GM19397 (cell line): ENCODE data around the gene MYL12A.
"Not testable (repeated sequence)": the region's sequence is repeated elsewhere in the genome, so short reads cannot be mapped to it uniquely, and the experiment has no call there.

Source experiments
- ATAC-seq: cut with Tn5 transposase; IDR thresholded peaks from one replicate; pipeline ENCODE4 v1.9.1; 2021; ENCODE audit warnings: mild to moderate bottlenecking, moderate library complexity; ENCODE audit not compliant: unreplicated experiment

MYL12A gene

DNA sequence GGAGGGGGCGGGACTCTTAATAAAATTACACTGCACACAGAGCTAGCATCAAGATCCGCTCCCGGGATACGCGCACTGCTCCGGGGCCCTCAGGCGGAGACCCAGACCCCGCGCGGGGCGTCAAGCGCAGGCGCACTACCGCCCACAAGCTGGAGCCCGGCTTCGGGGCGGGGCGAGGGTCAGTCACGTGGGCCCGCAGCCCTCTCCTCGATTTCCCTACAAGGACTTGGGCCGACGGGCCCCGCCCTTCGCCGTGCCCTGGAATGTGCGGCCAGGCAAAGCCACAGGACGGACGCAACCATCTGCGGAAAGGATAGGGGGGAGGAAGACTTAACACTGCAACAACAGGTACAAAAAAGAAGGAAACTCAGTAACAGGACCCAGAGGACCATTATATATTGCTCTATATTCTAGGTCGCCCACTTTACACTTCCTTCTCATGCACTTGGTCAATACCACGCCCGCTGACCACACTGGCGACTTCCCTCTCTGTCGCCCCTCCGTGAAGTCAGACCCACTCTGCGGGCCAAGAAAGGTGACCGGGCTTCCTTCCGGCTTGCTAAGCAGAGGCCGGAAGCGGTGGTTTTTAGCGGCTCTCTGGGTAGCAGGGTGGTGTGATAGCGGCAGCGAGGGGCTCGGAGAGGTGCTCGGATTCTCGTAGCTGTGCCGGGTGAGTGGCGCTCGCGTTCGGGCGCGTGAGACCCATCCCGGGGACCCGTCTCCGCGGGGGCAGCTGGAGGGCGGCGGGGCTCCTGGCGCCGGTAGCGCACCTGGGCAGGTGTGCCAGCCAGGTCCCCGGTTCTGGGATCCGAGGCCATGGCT, at the start of gene MYL12A:
Gene MYL12A (plus strand): TSS at position 562 of the 822 bp plus-strand sequence. CDS start 5,447 bp downstream, outside the sequence.
- peak; percentile 85 for ATAC-seq

DNA sequence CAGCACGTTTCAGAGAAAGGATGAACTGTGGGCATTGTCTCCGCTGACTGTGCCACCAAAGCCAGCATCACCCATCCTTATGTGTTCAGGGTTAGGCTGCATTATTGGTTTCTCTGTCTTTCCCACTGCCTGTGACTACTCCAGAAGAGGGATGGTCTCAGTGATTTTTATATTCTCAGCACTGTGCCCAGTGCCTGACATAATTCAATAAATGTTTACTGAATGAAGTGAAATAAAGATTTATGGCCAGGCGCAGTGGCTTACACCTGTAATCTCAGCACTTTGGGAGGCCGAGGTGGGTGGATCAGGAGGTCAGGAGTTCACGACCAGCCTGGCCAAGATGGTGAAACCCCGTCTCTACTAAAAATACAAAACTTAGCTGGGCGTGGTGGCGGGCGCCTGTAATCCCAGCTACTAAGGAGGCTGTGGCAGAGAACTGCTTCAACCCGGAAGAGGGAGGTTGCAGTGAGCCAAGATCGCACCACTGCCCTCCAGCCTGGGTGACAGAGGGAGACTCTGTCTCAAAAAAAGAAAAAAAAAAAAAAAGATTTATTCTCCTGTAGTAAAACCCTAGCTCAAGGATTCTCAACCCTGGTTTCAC, 49.2 kb upstream of the MYL12A start:
- not testable (repeated sequence) for ATAC-seq

DNA sequence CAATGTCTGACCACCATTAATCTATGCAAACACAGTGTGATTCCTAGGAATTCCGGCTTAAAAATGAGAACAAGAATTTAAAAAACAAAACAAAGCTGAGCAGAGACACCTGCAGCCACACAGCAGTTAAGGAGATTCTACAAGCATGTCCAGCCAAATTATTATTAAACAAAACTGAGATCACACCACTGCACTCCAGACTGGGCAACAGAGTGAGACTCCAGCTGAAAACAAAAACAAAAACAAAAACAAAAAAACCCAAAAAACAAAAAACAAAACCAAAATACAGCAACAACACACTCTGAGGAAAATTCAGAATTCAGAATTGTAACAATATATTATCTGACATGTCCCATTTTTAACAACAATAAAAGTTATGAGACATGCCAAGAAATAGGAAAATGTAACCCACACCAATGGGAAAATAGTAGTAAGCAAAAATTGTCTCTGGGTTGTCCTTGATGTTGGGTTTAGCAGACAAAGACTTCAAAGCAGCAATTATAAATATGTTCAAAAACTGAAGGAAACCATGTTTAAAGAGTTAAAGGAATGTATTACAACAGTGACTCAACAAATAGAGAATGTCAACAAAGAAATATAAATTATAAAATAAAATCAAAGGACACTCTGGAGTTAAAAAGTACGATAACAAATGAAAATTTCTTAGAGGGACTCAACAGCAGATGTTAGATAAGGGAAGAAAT, 47.5 kb upstream of the MYL12A start:
- ATAC-seq = no peak

DNA sequence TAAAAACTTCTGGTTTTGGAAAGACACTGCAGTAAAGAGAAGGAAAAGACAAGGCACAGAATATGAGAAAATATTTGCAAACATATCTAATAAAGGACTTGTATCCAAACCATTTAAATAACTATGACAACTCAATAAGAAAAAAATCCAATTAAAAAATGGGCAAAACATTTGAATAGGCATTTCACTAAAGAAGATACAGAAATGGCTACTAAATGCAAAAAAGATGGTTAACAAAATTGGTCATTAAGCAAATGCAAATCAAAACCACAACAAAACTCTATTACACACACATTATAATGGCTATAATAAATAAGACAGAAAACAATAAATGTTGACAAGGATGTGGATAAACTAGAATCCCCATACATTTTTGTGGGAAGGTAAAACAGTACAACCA, 42.4 kb upstream of the MYL12A start:
- ATAC-seq = no peak

DNA sequence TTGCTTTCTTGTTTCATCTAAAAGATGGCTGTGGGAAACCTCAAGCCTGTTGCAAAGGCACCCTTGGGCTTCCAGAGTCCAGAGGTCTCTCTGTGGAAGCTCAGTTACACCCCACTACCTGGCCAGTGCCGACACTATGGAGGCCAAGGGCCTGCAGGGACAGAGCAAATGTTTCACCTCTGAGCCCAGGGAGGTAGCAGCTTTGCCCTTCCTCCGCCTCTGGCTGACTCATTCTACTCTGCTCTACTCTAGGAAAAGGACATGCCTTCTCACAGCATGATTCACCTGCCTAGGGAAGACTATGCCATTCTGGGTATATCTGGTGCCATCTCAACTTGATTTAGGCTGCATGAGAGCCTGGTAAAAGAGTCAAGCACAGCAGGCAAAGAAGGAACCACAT, 40.0 kb upstream of the MYL12A start:
- ATAC-seq = no peak

DNA sequence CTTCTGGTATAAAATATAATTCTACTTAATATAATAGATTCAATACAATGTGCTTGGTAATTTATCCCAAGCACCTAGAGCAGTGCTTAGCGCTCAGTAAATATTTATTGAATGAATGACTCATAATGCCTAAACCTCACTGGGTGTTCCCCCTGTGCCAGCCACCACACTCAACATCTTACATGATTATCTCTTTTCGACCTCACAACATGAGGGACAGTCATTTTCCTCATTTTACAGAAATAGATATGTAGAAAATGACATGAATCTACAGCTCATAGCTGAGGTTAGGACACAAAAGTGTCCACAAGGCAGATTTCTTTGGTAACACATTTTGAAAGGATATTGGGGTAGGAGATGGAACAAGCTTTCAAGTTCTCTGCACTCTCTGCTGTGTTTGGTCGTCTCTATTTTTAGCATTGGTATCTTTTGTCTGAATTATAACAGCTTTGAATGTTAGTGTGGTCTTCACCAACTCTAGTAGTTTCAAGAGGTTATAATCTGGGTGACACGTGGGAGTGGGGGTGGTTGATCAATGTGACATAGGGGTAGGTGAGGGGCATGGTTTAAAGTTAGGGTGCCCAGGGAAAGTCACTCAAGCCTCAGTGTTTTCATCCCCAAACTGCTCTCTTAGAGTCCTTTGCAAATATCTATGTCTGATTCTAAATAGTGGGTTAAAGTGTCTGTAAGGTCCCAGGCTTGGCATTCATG, 37.6 kb upstream of the MYL12A start:
- ATAC-seq = no peak

DNA sequence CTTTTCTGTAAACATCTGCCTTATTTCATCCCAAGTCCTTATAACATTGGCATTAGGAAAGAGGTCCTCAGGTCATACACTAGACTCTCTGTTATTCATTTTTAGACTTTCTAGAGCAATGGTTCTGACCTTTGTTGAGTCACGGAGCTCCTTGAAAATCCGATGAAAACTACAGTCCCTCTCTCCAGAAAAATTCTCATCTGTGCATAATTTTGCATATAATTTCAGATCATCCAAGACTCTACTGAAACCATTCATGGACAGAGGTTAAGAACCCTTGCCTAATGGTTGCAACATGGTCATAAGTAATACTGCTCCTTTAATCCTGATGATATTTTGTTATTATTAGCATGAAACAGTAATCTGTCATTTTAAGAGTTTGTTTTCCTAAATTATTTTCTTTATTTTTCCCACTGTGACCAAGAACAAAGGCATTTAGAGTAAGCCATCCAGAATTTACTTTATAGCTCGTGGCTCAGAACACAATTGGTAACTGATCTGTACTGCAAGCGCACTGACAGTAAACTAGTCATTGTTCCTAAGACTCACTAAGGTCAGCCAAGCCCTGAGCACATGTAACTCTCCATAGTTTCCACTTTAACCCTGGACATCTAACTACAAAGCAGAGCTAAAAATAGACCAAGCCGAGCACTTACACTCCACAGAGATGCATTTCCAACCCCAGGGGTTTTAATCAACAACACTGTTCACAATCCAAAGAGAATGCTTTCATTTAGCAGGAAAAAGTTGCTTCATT, 36.2 kb upstream of the MYL12A start:
- ATAC-seq = no peak

DNA sequence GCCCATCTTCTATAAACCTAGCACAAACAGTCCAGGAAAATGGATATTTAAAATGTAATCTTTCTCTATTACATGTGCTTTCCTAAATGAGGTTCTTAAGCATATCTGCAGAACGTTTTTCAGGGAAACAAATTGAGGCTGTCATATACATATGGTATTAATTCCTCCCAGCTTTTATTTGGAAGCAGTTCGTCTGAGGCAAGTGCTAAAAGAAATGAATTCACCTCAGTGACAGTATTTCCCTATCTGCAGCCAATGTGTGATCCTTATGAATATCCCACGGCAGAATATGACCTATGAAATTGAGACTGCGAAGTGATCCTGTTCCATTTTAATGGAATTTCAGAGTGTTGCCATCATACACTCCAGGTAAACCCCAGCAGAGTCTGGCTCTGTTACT, 34.9 kb upstream of the MYL12A start:
- no peak for ATAC-seq

DNA sequence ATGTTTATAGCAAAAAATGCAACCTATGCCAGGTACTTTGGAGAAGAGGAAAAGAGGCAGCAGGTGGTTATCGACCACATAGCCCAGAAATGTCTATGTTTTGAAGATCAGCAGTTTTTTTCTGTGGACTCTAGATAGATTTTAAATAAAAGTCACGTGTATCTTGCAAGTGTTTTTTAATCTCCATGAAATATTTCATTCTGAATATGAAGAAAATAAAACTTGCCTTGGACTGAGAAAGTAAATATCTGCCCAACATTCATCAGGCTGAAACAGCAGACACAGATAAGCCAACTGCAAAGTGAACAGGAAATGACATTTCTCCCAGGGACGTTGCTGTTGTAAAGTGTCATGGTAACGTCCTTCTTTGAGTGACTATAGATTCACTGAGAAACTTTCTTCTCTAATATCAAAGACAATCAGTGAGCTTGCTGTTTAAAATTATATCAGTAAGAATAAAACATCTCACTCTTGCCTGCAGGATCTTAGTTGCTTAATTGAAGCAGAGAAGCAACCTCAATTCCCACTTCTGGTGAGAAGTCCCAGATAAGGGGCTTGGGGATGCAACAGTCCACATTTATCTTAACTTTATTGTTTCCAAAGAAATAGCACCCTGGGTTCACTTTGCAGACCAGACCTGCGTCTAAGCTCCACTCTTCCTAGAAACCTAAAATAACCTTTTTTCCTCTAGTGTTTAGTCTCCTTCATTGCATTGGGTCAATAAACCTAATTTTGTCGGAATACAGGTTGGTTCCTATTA, 34.1 kb upstream of the MYL12A start:
- no peak for ATAC-seq

DNA sequence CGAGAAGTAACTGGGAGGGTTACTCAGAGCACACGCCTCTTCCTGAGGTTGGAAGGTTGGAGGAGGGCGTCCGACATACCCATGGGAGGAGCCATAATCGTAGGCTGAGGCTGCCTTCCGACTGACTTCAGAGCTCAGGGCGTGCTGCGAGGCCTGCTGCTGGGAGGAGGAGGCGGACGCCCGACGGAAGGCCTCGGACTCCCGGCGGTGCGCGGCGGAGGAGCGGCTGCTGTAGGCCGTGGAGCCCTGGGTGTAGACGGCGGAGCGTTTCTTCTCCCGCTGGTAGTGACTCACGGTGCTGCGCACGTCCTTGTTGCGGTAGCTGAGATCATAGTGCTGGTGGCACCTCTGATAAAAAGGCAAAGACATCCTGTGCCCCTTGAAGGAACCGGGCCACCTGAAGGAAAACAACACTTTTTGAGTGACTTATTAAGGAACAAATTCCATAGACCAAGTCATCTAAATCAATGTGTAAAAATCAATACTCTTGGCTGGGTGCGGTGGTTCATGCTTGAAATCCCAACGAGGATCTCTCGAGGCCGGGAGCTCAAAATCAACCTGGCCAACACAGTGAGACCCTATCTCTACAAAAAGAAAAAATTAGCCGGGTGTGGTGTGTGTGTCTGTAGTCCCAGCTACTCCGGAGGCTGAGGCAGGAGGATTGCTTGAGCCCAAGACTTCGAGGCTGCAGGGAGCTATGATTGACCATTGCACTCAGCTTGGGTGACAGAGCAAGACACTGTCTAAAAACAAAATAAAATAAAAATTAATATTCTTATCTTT, 32.6 kb upstream of the MYL12A start:
- ATAC-seq = no peak

DNA sequence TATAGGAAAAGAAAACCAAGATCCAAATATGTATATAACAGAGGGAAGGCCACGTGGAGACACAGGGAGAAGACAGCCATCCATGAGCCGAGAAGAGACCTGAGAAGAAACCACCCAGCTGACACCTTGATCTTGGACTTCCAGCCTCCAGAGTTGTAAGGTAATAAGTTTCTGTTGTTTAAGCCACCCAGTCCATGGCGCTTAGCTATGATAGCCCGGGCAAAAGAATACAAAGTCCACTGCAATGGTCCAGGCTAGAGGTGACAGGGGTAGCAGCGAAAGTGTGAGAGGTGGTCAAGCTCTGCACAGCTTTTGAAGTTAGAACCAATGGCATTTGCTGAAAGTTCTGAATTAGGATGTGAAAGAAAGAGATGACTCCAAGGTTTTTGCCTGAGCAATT, 30.6 kb upstream of the MYL12A start:
- no peak for ATAC-seq

DNA sequence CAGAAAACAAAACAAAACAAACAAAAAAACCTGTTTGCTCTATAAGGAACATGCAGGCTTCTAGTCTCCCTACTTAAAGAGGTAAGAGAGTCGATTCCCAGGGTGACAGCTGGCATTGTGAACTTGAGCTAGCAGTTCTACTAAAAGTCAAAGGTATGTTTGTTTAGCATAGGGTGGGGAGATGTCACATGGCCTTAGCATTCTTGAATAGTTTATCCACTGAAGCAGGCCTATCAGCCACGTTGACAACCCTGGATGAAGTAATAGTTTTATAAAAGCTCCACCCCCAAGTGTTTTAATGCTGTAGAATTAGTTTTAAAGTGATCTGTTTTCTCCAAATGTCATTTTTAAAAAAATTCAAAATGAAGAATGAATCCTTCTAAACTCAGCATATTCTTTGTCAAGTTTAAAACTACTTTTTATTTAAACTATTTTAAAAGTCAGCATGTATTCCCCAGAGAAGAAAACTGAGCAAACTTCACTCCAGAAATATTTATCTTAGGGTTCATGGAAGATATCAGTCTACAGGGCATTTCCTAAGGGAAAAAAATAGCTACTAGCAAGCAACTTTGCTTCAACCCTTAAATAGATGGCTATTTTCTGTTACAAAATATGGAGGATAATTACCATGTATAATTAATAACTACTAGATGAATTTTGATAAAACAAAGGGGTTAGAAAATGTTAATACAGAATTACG, 29.5 kb upstream of the MYL12A start:
- ATAC-seq = no peak

DNA sequence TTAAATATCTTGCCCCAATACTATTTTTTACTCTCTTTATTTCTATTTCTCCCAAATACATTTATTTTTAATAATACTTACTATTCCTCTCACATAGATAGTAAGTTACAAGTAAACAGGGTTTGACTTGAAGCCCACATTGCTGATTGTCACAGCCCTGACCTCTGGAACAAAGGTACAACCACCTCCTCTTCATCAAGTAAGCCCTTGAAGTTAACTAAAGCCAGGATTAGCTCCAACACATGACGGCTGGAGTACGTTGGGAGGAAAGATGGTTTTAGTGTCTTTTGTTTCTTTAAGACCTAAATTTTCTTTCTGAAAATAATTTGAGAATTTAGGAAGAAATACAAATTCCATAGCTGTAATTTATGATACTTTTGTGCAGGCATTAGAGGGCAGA, 28.8 kb upstream of the MYL12A start:
- ATAC-seq = no peak

DNA sequence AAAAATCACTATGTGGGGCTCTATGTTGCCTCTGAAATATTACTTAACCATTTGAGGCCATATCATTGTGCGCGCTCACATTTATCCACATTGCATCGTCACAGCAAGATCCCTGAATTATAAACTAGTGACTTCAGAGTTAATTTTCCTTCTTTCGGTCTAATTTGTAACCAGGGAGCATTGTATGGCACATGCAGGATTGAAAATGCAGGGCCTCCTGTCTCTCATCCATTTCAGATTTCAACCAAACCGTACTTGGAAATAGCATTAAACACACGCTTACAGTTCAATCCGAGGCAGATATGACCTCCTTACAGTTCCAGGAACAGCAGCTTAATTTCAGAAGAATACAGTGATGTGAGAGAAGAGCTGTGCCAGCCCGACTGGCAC, 28.4 kb upstream of the MYL12A start:
- no peak for ATAC-seq

DNA sequence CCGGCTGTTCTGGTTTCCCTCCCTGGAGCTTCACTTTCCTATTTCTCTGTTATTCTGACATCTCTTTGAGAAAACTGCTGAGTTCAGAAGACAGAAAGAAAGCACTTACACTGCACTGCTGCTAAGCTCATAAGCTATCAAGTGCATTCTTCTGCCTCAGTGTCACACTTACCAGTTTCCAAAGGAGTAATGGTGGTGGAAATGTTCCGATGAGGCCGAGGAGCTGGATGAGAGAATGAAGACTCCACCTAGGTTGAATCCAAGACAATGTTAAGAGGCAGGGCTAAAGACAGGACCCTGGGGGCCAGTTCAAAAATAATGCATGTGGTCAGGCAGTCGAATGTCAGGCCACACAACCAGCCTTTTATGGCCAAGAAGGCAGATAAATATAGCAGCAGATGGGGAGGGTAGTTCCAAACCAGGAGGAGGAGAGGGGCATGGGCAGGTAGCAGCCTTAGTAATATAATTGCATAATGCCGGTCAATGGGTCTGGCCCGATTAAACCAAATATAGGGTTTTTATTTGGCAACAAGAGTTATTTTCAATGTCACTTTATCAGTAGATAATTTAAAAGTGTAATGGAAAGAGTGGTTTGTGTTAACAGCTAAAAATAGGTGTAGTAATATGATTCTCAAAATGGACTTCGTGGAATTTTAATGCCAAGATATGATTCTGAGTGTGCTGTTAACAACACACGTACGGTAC, 27.8 kb upstream of the MYL12A start, which contains the start of gene MYOM1:
Gene MYOM1 (minus strand): TSS at position 338 of the 705 bp plus-strand sequence. CDS start 4,745 bp downstream, outside the sequence.
- ATAC-seq = no peak

DNA sequence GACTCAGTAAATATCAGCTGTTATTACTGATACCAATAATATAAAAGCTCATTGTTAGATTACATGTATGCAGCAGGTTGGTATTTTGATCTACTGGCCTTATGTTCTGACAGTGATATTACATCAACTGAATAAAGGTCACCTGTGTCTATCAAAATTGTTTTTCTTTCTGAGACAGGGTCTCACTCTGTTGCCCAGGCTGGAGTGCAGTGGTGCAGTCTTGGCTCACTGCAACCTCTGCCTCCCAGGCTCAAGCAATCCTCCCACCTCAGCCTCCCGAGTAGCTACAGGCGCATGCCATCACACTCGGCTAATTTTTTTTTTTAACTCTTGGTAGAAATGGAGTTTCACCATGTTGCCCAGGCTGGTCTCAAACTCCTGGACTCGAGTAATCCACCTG, 26.7 kb upstream of the MYL12A start:
- not testable (repeated sequence) for ATAC-seq

DNA sequence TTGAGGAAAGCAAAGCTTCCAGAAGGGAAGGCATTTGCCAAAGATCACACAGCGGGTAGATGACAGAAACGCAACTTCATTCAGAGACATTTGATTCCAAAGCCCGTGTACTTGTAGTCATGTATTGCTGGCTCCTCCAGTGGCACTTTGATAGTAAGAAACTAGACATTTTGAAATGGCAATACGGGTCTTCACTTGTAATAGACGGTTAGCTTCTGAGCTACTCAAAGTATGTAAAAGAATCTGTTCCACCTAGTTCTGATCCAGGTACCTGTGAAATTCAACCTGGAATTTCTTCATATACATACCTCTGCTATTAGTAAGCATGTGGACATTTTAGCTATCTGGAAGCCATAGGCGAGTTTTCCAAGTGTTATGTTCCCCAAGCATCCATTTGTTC, 26.1 kb upstream of the MYL12A start:
- ATAC-seq = no peak

DNA sequence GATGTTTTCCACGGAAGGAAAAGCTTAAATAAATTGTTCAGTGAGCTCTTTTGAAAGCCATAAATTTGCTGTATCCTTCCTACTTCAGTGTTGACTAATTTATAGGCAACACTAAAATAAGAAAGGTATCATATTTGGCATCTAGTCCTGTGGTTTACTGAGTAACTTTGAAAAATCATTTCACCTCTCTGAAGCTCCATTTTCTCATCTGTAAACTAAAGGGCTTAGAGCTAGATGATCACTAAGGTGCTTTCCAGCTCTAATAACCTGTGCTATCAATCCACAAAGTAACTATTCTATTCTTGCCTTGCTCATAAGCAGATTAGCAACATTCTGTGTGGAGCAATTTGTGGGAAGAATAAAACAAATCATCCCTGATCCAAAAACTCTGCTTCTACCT, 24.2 kb upstream of the MYL12A start:
- no peak for ATAC-seq
